ENCODE data around the gene GNG3.
"Not testable (repeated sequence)": the region's sequence is repeated elsewhere in the genome, so short reads cannot be mapped to it uniquely, and the experiment has no call there.

GNG3 gene

GRCh38 chr11:62707277-62707861, at the start of gene GNG3, which contains the start of gene BSCL2:
Gene GNG3 (plus strand): TSS chr11:62707676. CDS start chr11:62708296, 620 bp downstream.
Gene BSCL2 (minus strand): TSS chr11:62707424. CDS start chr11:62707195, 229 bp downstream.
- TF ChIP-seq ZNF274 (IDR thresholded peaks at IDR 0.05; ENCODE audit: low read depth, low read length), result no peak
- H3K4me3 ChIP-seq (ENCODE audit: low read length), result peak within 1 kb of the TSS; percentile 37; the same call in 1 of the 2 replicates

DNA sequence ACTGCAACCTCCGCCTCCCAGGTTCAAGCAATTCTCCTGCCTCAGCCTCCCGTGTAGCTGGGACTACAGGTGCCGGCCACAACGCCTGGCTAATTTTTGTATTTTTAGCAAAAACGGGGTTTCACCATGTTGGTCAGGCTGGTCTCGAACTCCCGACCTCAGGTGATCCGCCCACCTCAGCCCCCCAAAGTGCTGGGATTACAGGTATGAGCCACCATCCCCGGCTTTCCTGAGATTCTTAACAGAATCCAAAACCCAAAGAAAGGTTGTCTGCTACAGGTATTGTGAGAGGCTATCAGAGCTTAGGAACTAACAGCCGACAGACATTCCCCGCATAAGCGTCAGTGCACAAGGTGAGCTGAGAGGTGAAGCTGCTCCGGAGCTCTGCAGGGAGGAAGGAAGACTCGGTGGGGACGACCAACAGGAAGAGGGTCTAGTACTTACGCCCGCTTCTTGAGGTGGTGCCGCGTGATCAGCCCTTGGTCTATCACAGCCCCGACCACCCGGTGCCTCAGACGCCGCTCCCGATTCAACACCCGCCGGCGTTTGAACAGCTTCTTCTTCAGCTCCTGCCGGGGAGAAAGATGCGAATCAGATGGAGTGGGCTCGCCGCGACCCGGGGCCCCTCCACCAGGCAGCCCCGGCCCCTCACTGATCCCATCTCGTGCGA, 42.9 kb upstream of the GNG3 start:
- no peak for TF ChIP-seq ZNF274 (IDR thresholded peaks at IDR 0.05; ENCODE audit: low read depth, low read length)

DNA sequence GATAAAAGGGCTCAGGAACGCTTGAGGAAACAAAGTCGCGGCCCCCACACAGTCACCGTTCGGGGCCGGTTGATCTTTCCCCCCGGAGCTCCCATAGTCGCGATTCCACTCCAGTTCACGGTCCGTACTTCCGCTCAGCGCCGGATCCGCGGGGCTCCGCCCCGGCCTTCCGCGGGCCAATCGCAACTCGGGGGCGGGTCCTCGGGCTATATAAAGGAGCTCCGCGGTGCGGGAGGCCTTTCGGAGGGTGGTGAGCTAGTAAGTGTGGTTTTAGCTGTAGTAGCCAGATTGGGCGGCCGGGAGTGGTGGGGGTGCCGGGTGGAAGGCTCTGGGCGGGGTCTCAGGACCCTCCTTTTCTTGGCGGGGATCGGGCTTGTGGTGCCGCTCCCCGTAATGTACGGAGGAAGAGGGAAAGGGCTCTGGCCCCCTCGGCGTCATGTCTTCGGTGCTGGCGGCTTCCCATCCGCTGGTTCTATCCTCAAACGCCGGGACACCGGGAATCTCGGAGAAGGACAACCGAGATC, 42.3 kb upstream of the GNG3 start, which contains the start of the genes C11orf98 and CSKMT:
C11orf98 (minus strand) TSS at position 136 of the 524 bp plus-strand sequence; CDS start at position 95, 41 bp downstream.
CSKMT (plus strand) TSS at position 238 of the 524 bp plus-strand sequence. CDS start 568 bp downstream, outside the sequence.
- TF ChIP-seq ZNF274 (IDR thresholded peaks at IDR 0.05; ENCODE audit: low read depth, low read length), result no peak

More for the DNA sequence above, 42.9 kb upstream of the GNG3 start:
- H3K4me3 ChIP-seq (ENCODE audit: low read length), result peak overlapping the region; percentile 83

GRCh38 chr11:62665599-62666258, 41.7 kb upstream of the GNG3 start:
- H3K4me3 ChIP-seq (ENCODE audit: low read length), result peak overlapping the region; percentile 83

More for the DNA sequence above, 42.3 kb upstream of the GNG3 start, which contains the start of the genes C11orf98 and CSKMT:
- peak within 1 kb of the TSS; percentile 83 for H3K4me3 ChIP-seq (ENCODE audit: low read length)

GRCh38 chr11:62666259-62666926, 41.1 kb upstream of the GNG3 start:
- H3K4me3 ChIP-seq (ENCODE audit: low read length), result peak overlapping the region; percentile 83; the same call in 1 of the 2 replicates
- TF ChIP-seq ZNF274 (IDR thresholded peaks at IDR 0.05; ENCODE audit: low read depth, low read length), result no peak

More at GRCh38 chr11:62665599-62666258, 41.7 kb upstream of the GNG3 start:
- TF ChIP-seq ZNF274 (IDR thresholded peaks at IDR 0.05; ENCODE audit: low read depth, low read length), result no peak

GRCh38 chr11:62667460-62667859, 40.0 kb upstream of the GNG3 start:
- no peak overlapping the region for H3K4me3 ChIP-seq (ENCODE audit: low read length)
- no peak for TF ChIP-seq ZNF274 (IDR thresholded peaks at IDR 0.05; ENCODE audit: low read depth, low read length)

DNA sequence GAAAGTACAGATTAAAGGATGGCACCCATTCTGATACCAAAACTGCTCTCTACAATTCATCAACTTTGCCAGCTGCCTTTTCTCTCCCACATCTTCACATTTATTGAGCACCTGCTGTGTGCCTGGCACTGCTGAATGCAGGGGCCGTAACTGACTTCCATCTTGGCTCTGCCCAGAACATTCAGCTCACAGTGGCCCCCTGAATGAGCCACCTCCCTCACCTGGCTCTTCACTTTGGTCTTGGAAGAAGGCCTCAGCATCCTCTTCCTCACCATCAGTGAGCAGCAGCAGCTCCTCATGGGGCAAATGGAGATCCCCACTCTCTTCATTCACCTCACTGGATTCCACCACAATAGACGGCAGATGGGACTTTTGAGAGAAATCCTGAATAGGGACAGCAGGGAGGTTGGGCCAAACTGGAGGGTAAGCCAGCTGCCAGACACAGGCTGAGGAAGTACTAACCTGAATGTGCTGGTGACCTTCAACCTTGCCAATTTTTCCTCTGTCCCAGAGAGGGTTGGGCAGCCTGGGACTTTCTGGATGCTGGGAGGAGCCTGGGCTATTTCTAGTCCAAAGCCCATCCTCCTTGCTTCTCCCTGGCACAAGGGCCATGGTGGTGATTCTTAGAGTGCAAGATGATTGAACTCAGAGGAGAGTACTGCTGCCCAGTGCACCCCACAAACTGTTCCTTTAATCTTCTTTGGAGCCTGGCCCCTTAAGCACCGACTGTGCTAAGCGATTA, 37.9 kb upstream of the GNG3 start:
- TF ChIP-seq ZNF274 (IDR thresholded peaks at IDR 0.05; ENCODE audit: low read depth, low read length), result no peak
- no peak overlapping the region for H3K4me3 ChIP-seq (ENCODE audit: low read length)

DNA sequence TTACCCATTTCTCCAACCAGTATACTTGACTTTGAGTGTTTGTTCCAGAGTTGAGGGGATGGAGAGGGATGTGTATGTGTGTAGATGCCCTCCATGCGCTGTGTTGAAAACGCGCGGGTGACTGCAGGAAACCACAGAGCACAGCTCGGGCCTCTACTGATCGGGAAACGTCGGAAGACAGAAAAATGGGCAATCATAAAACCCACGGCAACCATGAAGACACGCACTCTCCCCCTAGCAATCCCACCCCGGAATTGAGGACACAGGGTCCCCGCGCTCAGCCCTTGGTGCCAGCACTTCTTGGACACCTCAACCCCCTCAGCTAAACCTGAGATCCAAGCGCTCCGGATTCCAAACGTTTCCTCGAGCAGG, 36.3 kb upstream of the GNG3 start:
- H3K4me3 ChIP-seq (ENCODE audit: low read length), result peak overlapping the region; percentile 80
- TF ChIP-seq ZNF274 (IDR thresholded peaks at IDR 0.05; ENCODE audit: low read depth, low read length), result no peak

DNA sequence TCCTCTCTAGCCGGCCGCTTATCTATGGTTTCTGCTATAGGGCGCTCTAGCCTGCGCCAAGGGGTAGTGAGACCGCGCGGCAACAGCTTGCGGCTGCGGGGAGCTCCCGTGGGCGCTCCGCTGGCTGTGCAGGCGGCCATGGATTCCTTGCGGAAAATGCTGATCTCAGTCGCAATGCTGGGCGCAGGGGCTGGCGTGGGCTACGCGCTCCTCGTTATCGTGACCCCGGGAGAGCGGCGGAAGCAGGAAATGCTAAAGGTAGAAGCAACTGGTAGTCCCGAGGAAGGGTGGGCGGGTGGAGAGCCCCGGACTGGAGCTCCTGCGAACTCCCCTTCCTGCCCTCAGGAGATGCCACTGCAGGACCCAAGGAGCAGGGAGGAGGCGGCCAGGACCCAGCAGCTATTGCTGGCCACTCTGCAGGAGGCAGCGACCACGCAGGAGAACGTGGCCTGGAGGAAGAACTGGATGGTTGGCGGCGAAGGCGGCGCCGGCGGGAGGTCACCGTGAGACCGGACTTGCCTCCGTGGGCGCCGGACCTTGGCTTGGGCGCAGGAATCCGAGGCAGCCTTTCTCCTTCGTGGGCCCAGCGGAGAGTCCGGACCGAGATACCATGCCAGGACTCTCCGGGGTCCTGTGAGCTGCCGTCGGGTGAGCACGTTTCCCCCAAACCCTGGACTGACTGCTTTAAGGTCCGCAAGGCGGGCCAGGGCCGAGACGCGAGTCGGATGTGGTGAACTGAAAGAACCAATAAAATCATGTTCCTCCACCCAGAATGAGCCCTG, 35.7 kb upstream of the GNG3 start, which contains the start of the genes LBHD1 and UQCC3:
LBHD1 (minus strand) TSS at position 660 of the 782 bp plus-strand sequence. CDS start 2,236 bp downstream, outside the sequence.
UQCC3 (plus strand) TSS at position 66 of the 782 bp plus-strand sequence; CDS start at position 139, 73 bp downstream.
- no peak for TF ChIP-seq ZNF274 (IDR thresholded peaks at IDR 0.05; ENCODE audit: low read depth, low read length)
- H3K4me3 ChIP-seq (ENCODE audit: low read length), result peak within 1 kb of the TSS; percentile 80

- TF ChIP-seq ZNF274 (IDR thresholded peaks at IDR 0.05; ENCODE audit: low read depth, low read length), result no peak
- H3K4me3 ChIP-seq (ENCODE audit: low read length), result no peak overlapping the region; the same call in 1 of the 2 replicates
Measured at GRCh38 chr11:62673196-62673525, 34.3 kb upstream of the GNG3 start.

GRCh38 chr11:62675415-62675814, 32.1 kb upstream of the GNG3 start:
- not testable (repeated sequence) for H3K4me3 ChIP-seq (ENCODE audit: low read length)

DNA sequence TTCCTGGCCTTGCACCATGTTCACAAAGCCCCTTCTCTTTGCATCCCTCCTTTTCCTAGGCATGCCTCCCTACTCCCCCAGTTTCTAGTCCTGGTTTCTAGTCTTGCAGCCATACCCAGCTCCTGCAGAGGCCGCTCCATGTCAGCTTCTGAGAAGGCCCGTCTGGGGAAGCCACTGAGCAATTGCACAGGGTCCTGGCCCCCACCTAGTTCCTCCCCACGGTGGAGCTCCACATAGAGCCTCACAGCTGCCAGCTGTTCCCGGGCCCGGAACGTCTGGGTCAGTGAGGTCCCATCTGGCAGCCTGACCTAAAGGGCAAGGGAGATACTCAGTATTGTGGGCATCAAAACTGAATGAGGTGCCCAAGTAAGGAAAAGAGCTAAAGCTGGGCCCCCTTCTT, 30.8 kb upstream of the GNG3 start:
- H3K4me3 ChIP-seq (ENCODE audit: low read length), result no peak overlapping the region

More for the DNA sequence above, 30.8 kb upstream of the GNG3 start:
- TF ChIP-seq ZNF274 (IDR thresholded peaks at IDR 0.05; ENCODE audit: low read depth, low read length), result no peak
